ENCODE data around the gene DPPA5.
"Not testable (repeated sequence)": the region's sequence is repeated elsewhere in the genome, so short reads cannot be mapped to it uniquely, and the experiment has no call there.

Gene DPPA5

GRCh38 chr6:73363537-73363875 is 9.4 kb upstream of the DPPA5 start:
- no peak for DNase-seq

GRCh38 chr6:73362869-73363536 is 8.9 kb upstream of the DPPA5 start:
- no peak for DNase-seq

- DNase-seq: no peak
Measured at GRCh38 chr6:73362358-73362757, 8.3 kb upstream of the DPPA5 start, which contains the start of gene KHDC3L. Gene KHDC3L (plus strand): TSS chr6:73362658. CDS start chr6:73362730, 72 bp downstream.

GRCh38 chr6:73349311-73349710 is 4.8 kb downstream of the DPPA5 start:
- no peak for DNase-seq

- DNase-seq: no peak
Measured at GRCh38 chr6:73348550-73349204, 5.4 kb downstream of the DPPA5 start.

- DNase-seq: no peak
Measured at GRCh38 chr6:73343164-73343563, 10.9 kb downstream of the DPPA5 start.

GRCh38 chr6:73342174-73342573 is 11.9 kb downstream of the DPPA5 start:
- DNase-seq: no peak

- DNase-seq: no peak
Measured at GRCh38 chr6:73341335-73341734, 12.7 kb downstream of the DPPA5 start.

- DNase-seq: no peak
Measured at GRCh38 chr6:73340048-73340447, 14.0 kb downstream of the DPPA5 start.

- no peak for DNase-seq
Measured at GRCh38 chr6:73339340-73339739, 14.7 kb downstream of the DPPA5 start.

GRCh38 chr6:73329201-73329600 is 24.9 kb downstream of the DPPA5 start:
- no peak for DNase-seq

- no peak for DNase-seq
Measured at GRCh38 chr6:73328790-73329189, 25.3 kb downstream of the DPPA5 start.

- DNase-seq: no peak
Measured at GRCh38 chr6:73325656-73326055, 28.4 kb downstream of the DPPA5 start.

- DNase-seq: no peak
Measured at GRCh38 chr6:73323323-73323722, 30.8 kb downstream of the DPPA5 start.

GRCh38 chr6:73314577-73315492 is 39.2 kb downstream of the DPPA5 start:
- DNase-seq: no peak

GRCh38 chr6:73310503-73310845 is 43.6 kb downstream of the DPPA5 start:
- DNase-seq: not testable (repeated sequence)

- peak; percentile 67 for DNase-seq
Measured at GRCh38 chr6:73309785-73310502, 44.1 kb downstream of the DPPA5 start.

GRCh38 chr6:73309535-73309784 is 44.6 kb downstream of the DPPA5 start:
- DNase-seq: no peak

GRCh38 chr6:73308712-73309534 is 45.2 kb downstream of the DPPA5 start:
- no peak for DNase-seq

- not testable (repeated sequence) for DNase-seq
Measured at GRCh38 chr6:73303773-73304172, 50.3 kb downstream of the DPPA5 start.
